Measurements from ENCODE around the gene PHF1.

The PHF1 gene

GRCh38 chr6:33407132-33407718 is 3.6 kb upstream of the PHF1 start:
- TF ChIP-seq CTCF (IDR thresholded peaks at IDR 0.05; ENCODE audit: insufficient read depth, low read length, missing control alignments): no peak
- ChIA-PET POLR2A (no interaction called here), CTCF (interaction anchor here (0.8 to 2.6 kb wide), 6 partner anchors 9 to 126 kb away, joined by 3 to 13 read pairs (median 4); partner anchors contain the start of gene RGL2)
- DNase-seq (ENCODE audit: low read depth, low spot score): no peak
- no peak overlapping the region for H3K4me3 ChIP-seq (ENCODE audit: low read depth, low read length)

GRCh38 chr6:33410050-33410710 is 634 bp upstream of the PHF1 start:
- POLR2A ChIA-PET: interaction anchor here (0.5 kb wide), 1 partner anchor 121 kb away, joined by 5 read pairs; the partner anchor contains the start of genes PFDN6 and WDR46
- CTCF ChIA-PET: interaction anchor here (1.8 kb wide), 1 partner anchor 19 kb away, joined by 6 read pairs; no protein-coding TSS in a partner anchor
- peak overlapping the region; percentile 81 for H3K4me3 ChIP-seq (ENCODE audit: low read depth, low read length)
- DNase-seq (ENCODE audit: low read depth, low spot score): peak; percentile 59
- TF ChIP-seq CTCF (IDR thresholded peaks at IDR 0.05; ENCODE audit: insufficient read depth, low read length, missing control alignments): no peak

GRCh38 chr6:33411632-33412005 is 805 bp downstream of the PHF1 start:
- CTCF ChIA-PET: interaction anchor here (1.2 to 1.5 kb wide), 2 partner anchors 16 to 21 kb away, joined by 3 to 6 read pairs; no protein-coding TSS in a partner anchor
- DNase-seq (ENCODE audit: low read depth, low spot score): no peak
- TF ChIP-seq CTCF (IDR thresholded peaks at IDR 0.05; ENCODE audit: insufficient read depth, low read length, missing control alignments): no peak
- POLR2A ChIA-PET: no interaction called here
- H3K4me3 ChIP-seq (ENCODE audit: low read depth, low read length): peak overlapping the region; percentile 81

GRCh38 chr6:33412140-33413009 is 1.6 kb downstream of the PHF1 start:
- POLR2A ChIA-PET: no interaction called here

GRCh38 chr6:33413241-33414120 is 2.7 kb downstream of the PHF1 start:
- no peak for DNase-seq (ENCODE audit: low read depth, low spot score)
- CTCF ChIA-PET: interaction anchor here (0.7 kb wide), 1 partner anchor 11 kb away, joined by 3 read pairs; no protein-coding TSS in a partner anchor
- H3K4me3 ChIP-seq (ENCODE audit: low read depth, low read length): no peak overlapping the region
- POLR2A ChIA-PET: no interaction called here
- TF ChIP-seq CTCF (IDR thresholded peaks at IDR 0.05; ENCODE audit: insufficient read depth, low read length, missing control alignments): no peak

More at GRCh38 chr6:33412140-33413009, 1.6 kb downstream of the PHF1 start:
- CTCF ChIA-PET: interaction anchor here (1.2 to 1.5 kb wide), 2 partner anchors 17 to 22 kb away, joined by 3 to 6 read pairs; no protein-coding TSS in a partner anchor
- no peak for DNase-seq (ENCODE audit: low read depth, low spot score)
- TF ChIP-seq CTCF (IDR thresholded peaks at IDR 0.05; ENCODE audit: insufficient read depth, low read length, missing control alignments): no peak
- H3K4me3 ChIP-seq (ENCODE audit: low read depth, low read length): peak overlapping the region; percentile 6
